ENCODE results near the gene ZNHIT3.

The ZNHIT3 gene

DNA sequence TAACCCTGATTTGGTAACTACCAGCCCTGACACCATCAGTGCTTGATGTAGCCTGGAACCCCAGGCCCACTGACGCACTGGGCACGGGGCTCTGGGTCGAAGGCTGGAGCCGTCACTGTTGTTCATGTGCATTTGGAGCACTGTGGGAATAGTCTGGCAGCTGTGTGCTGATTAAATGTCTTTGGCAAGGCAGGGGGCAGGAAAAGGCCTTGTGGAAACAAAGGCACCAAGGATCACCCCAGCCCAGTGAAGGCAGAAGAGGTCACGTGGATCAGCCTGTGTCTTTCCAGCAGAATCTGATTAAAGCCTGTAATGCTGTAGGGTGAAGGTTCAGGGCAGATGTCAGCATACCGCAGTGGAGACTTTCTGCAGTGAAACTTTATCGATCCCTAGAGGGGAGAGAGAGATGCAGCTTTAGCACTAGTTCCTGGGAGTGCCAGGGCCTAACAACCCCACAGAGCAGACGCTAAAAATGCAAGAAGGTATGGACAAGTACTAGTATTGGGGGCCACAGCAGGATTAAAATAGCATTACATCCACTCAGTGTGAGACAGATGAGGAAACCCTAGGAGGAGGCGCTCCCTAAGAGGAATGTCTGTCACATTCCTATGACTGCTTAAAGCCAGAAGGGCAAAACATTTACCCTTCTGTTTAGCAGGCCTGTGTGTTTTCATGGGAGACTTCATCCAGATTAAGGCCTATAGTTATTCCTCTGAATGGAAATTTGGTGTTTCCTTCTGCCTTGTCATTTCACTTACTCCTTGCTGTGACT is 9.7 kb downstream of the ZNHIT3 start:
- DNase-seq (ENCODE audit: low read depth in 1 of 2, low spot score in 1 of 2), result no peak
- Histone ChIP-seq H3K27me3 (ENCODE audit: insufficient read depth, poor library complexity, severe bottlenecking) (no peaks in the 10 kb centered on the region), H3K27ac (replicated peaks) (no peak overlapping the region), H3K4me3 (replicated peaks; ENCODE audit: insufficient read depth, low read length) (no peak overlapping the region)
- TF ChIP-seq, protein P1, sequence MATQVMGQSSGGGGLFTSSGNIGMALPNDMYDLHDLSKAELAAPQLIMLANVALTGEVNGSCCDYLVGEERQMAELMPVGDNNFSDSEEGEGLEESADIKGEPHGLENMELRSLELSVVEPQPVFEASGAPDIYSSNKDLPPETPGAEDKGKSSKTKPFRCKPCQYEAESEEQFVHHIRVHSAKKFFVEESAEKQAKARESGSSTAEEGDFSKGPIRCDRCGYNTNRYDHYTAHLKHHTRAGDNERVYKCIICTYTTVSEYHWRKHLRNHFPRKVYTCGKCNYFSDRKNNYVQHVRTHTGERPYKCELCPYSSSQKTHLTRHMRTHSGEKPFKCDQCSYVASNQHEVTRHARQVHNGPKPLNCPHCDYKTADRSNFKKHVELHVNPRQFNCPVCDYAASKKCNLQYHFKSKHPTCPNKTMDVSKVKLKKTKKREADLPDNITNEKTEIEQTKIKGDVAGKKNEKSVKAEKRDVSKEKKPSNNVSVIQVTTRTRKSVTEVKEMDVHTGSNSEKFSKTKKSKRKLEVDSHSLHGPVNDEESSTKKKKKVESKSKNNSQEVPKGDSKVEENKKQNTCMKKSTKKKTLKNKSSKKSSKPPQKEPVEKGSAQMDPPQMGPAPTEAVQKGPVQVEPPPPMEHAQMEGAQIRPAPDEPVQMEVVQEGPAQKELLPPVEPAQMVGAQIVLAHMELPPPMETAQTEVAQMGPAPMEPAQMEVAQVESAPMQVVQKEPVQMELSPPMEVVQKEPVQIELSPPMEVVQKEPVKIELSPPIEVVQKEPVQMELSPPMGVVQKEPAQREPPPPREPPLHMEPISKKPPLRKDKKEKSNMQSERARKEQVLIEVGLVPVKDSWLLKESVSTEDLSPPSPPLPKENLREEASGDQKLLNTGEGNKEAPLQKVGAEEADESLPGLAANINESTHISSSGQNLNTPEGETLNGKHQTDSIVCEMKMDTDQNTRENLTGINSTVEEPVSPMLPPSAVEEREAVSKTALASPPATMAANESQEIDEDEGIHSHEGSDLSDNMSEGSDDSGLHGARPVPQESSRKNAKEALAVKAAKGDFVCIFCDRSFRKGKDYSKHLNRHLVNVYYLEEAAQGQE (IDR thresholded peaks at IDR 0.05; ENCODE audit: insufficient replicate concordance, low read depth), result no peak
- TF ChIP-seq POLR2AphosphoS5 (IDR thresholded peaks at IDR 0.05; ENCODE audit: low read depth), result peak; percentile 49

DNA sequence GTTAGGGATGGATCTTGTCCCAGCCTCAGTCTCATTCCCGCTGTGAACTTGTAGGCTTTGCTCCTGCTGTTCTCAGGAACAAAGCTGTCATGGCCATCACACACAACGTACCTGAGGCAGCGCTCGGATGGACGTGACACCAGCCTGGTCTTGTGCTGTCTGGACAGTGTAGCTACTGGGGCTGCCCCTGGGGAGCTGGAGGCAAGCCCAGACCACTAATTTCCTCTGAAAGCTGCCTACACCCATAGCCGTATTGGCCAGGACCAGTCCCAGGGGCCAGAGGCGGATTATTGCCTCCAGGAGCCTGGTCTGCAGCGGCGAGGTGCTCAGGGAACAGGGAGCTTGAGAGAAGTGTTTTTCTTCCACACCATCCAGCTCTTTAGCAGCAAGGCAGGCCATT is 11.7 kb downstream of the ZNHIT3 start:
- DNase-seq (ENCODE audit: low read depth in 1 of 2, low spot score in 1 of 2), result no peak
- H3K27ac ChIP-seq (replicated peaks), result no peak overlapping the region
- TF ChIP-seq, protein P1 (IDR thresholded peaks at IDR 0.05; ENCODE audit: insufficient replicate concordance, low read depth), result no peak
- TF ChIP-seq POLR2AphosphoS5 (IDR thresholded peaks at IDR 0.05; ENCODE audit: low read depth) (peak; percentile 21; the same call in 1 of the 2 replicates), SPI1 (IDR thresholded peaks at IDR 0.05; ENCODE audit: borderline replicate concordance, low read depth) (no peak)
- no peaks in the 10 kb centered on the region for H3K27me3 ChIP-seq (ENCODE audit: insufficient read depth, poor library complexity, severe bottlenecking)
- H3K4me3 ChIP-seq (replicated peaks; ENCODE audit: insufficient read depth, low read length), result no peak overlapping the region

DNA sequence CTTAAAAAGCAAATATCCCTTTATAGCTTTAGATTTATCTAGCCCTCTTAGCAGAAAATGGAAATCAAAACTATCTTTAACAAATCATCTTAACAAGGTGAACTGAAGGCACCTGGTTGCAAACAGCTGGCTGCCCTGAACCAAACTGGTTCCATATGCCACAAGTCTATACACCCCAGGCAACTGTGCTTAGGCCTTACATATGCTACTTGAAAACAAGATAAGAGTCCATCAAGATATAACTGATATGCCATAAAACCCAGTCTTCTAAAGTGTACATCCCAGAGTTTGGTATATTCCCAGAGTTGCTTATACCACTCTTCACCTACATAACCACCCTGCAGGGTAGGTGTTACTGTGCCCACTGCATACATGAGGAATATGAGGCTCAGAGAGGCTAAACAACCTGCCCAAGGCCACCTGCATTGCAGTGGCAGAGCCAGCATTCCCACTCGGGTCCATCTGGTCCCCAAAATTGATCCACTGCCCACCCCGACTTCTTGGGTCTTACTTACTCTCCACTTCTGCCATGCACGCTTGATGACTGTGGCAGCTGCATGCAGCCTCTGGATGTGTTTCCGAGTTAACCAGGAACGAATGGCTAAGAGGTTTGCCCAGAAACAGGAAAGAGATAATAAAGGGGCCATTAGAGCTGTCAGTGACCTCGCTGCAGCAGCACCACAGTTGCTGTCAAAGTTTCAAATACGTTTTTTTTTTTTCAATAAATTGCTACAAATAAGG is 12.2 kb downstream of the ZNHIT3 start:
- Histone ChIP-seq H3K27me3 (ENCODE audit: insufficient read depth, poor library complexity, severe bottlenecking) (no peaks in the 10 kb centered on the region), H3K27ac (replicated peaks) (no peak overlapping the region), H3K4me3 (replicated peaks; ENCODE audit: insufficient read depth, low read length) (no peak overlapping the region)
- no peak for TF ChIP-seq POLR2AphosphoS5 (IDR thresholded peaks at IDR 0.05; ENCODE audit: low read depth)
- no peak for TF ChIP-seq GABPA (IDR thresholded peaks at IDR 0.05; ENCODE audit: low read depth)
- TF ChIP-seq, protein P2, sequence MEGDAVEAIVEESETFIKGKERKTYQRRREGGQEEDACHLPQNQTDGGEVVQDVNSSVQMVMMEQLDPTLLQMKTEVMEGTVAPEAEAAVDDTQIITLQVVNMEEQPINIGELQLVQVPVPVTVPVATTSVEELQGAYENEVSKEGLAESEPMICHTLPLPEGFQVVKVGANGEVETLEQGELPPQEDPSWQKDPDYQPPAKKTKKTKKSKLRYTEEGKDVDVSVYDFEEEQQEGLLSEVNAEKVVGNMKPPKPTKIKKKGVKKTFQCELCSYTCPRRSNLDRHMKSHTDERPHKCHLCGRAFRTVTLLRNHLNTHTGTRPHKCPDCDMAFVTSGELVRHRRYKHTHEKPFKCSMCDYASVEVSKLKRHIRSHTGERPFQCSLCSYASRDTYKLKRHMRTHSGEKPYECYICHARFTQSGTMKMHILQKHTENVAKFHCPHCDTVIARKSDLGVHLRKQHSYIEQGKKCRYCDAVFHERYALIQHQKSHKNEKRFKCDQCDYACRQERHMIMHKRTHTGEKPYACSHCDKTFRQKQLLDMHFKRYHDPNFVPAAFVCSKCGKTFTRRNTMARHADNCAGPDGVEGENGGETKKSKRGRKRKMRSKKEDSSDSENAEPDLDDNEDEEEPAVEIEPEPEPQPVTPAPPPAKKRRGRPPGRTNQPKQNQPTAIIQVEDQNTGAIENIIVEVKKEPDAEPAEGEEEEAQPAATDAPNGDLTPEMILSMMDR (IDR thresholded peaks at IDR 0.05; ENCODE audit: insufficient read depth, low read length), result no peak
- TF ChIP-seq, protein P1 (IDR thresholded peaks at IDR 0.05; ENCODE audit: insufficient replicate concordance, low read depth), result no peak
- no peak for TF ChIP-seq SPI1 (IDR thresholded peaks at IDR 0.05; ENCODE audit: borderline replicate concordance, low read depth)
- DNase-seq (ENCODE audit: low read depth in 1 of 2, low spot score in 1 of 2), result no peak

DNA sequence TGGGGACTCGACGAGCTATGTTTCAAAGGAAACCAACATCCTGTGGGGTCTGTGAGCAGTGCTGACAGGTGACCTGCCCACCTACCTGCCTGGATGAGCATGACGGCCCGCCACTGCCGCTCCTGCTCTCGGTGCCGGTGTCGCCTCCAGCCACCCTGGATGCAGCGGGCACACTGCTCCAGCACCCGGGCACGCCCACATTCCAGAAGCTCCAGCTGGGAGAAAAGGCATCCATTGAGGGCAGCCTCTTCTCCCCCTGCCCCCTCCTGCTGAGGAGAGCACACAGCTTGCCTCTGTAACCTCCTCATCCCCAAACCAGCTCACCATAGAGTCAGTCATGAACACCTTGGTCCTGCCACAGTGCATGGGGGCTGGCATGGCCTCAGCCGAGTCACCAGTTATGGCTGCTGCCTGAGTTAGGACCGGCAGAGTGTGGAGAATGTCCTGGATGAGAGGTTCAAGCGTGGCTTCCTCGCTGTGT is 14.3 kb downstream of the ZNHIT3 start:
- no peaks in the 10 kb centered on the region for H3K27me3 ChIP-seq (ENCODE audit: insufficient read depth, poor library complexity, severe bottlenecking)
- TF ChIP-seq, protein P1 (IDR thresholded peaks at IDR 0.05; ENCODE audit: insufficient replicate concordance, low read depth), result no peak
- TF ChIP-seq POLR2AphosphoS5 (IDR thresholded peaks at IDR 0.05; ENCODE audit: low read depth), result no peak; the same call in 1 of the 2 replicates
- no peak overlapping the region for H3K4me3 ChIP-seq (replicated peaks; ENCODE audit: insufficient read depth, low read length)
- no peak overlapping the region for H3K27ac ChIP-seq (replicated peaks)
- no peak for DNase-seq (ENCODE audit: low read depth in 1 of 2, low spot score in 1 of 2)

Measured in HL-60 (cell line).